ENCODE results near the gene KPNB1. TPM values are rescaled to one million over a fixed set of nuclear protein-coding genes. Genes with fewer than 3 reads are reported as not detected.
A peak's percentile ranks its signal among the peaks of the same experiment; 100 is the strongest.

KPNB1 gene
- total RNA-seq, 1 experiment from 2014 or later: 967 TPM

GRCh38 chr17:47611372-47612350 is 38.1 kb upstream of the KPNB1 start:
- Histone ChIP-seq H3K36me3 (ENCODE audit: control insufficient read depth, insufficient read depth, low read length) (0 out of 2 replicates have a peak, but pooled peaks cover 1% of the 10 kb centered on the region), H3K4me3 (ENCODE audit: low read depth, low read length) (no peak overlapping the region), H3K9me3 (no peaks in the 10 kb centered on the region), H3K4me1 (peaks cover 13% of the 10 kb centered on the region), H3K27me3 (replicated peaks; ENCODE audit: control insufficient read depth, insufficient read depth, low read length) (no peaks in the 10 kb centered on the region)
- POLR2A ChIA-PET: no interaction called here
- Mint-ChIP-seq H3K4me1 (ENCODE audit: low read depth, unreplicated experiment) (peaks cover 6% of the 10 kb centered on the region), H3K27me3 (ENCODE audit: insufficient read depth, unreplicated experiment) (no peaks in the 10 kb centered on the region), H3K36me3 (ENCODE audit: insufficient read depth, unreplicated experiment) (peaks cover 52% of the 10 kb centered on the region), H3K9me3 (ENCODE audit: unreplicated experiment) (no peaks in the 10 kb centered on the region), H3K27ac (ENCODE audit: unreplicated experiment) (peak overlapping the region; percentile 15), H3K4me3 (ENCODE audit: unreplicated experiment) (no peak overlapping the region)
- DNase-seq: peak in 1 of 2 experiments; percentile 43
- BruUV-seq (replicated peaks): no TSS peak
- no peak for TF ChIP-seq CTCF (IDR thresholded peaks at IDR 0.05; ENCODE audit: insufficient read depth in 1 of 2, low read depth in 1 of 2, low read length in 1 of 2, severe bottlenecking in 1 of 2, unreplicated experiment in 1 of 2)
- intact Hi-C loops (cut with micrococcal nuclease; ENCODE audit: unreplicated experiment): loop anchor here (10.0 kb wide), 1 partner anchor 117 kb away; no protein-coding TSS in a partner anchor
- CTCF ChIA-PET: interaction anchor here (0.6 to 1.0 kb wide), 2 partner anchors 9 to 10 kb away, joined by 3 to 5 read pairs; no protein-coding TSS in a partner anchor

GRCh38 chr17:47615766-47616424 is 33.8 kb upstream of the KPNB1 start:
- BruUV-seq (replicated peaks): no TSS peak
- Mint-ChIP-seq H3K36me3 (ENCODE audit: insufficient read depth, unreplicated experiment) (peaks cover 66% of the 10 kb centered on the region), H3K27ac (ENCODE audit: unreplicated experiment) (no peak overlapping the region), H3K4me1 (ENCODE audit: low read depth, unreplicated experiment) (peaks cover 16% of the 10 kb centered on the region), H3K9me3 (ENCODE audit: unreplicated experiment) (no peaks in the 10 kb centered on the region), H3K4me3 (ENCODE audit: unreplicated experiment) (no peak overlapping the region), H3K27me3 (ENCODE audit: insufficient read depth, unreplicated experiment) (no peaks in the 10 kb centered on the region)
- Histone ChIP-seq H3K4me1 (peaks cover 13% of the 10 kb centered on the region), H3K4me3 (ENCODE audit: low read depth, low read length) (no peak overlapping the region), H3K9me3 (no peaks in the 10 kb centered on the region), H3K36me3 (ENCODE audit: control insufficient read depth, insufficient read depth, low read length) (no peaks in the 10 kb centered on the region), H3K27me3 (replicated peaks; ENCODE audit: control insufficient read depth, insufficient read depth, low read length) (no peaks in the 10 kb centered on the region)
- ChIA-PET CTCF (interaction anchor here (0.5 to 1.6 kb wide), 11 partner anchors 8 to 116 kb away, joined by 3 to 16 read pairs (median 5); partner anchors contain the start of gene KPNB1), POLR2A (interaction anchor here (0.6 kb wide), 1 partner anchor 34 kb away, joined by 3 read pairs; the partner anchor contains the start of gene KPNB1)
- intact Hi-C loops (cut with micrococcal nuclease; ENCODE audit: unreplicated experiment): loop anchor here (10.0 kb wide), 1 partner anchor 121 kb away; no protein-coding TSS in a partner anchor
- DNase-seq: peak in 1 of 2 experiments; percentile 70
- TF ChIP-seq CTCF (IDR thresholded peaks at IDR 0.05; ENCODE audit: insufficient read depth in 1 of 2, low read depth in 1 of 2, low read length in 1 of 2, severe bottlenecking in 1 of 2, unreplicated experiment in 1 of 2): peak; percentile 79 to 97

GRCh38 chr17:47618410-47618809 is 31.3 kb upstream of the KPNB1 start:
- no peak overlapping the region for H3K4me3 ChIP-seq (ENCODE audit: low read depth, low read length)
- no peaks in the 10 kb centered on the region for H3K9me3 ChIP-seq
- no TSS peak for BruUV-seq (replicated peaks)
- Mint-ChIP-seq H3K27me3 (ENCODE audit: insufficient read depth, unreplicated experiment) (no peaks in the 10 kb centered on the region), H3K9me3 (ENCODE audit: unreplicated experiment) (no peaks in the 10 kb centered on the region), H3K4me1 (ENCODE audit: low read depth, unreplicated experiment) (peaks cover 32% of the 10 kb centered on the region), H3K27ac (ENCODE audit: unreplicated experiment) (no peak overlapping the region), H3K4me3 (ENCODE audit: unreplicated experiment) (no peak overlapping the region), H3K36me3 (ENCODE audit: insufficient read depth, unreplicated experiment) (peaks cover 85% of the 10 kb centered on the region)
- TF ChIP-seq CTCF (IDR thresholded peaks at IDR 0.05; ENCODE audit: insufficient read depth in 1 of 2, low read depth in 1 of 2, low read length in 1 of 2, severe bottlenecking in 1 of 2, unreplicated experiment in 1 of 2): peak; percentile 77 to 78
- no peaks in the 10 kb centered on the region for H3K27me3 ChIP-seq (replicated peaks; ENCODE audit: control insufficient read depth, insufficient read depth, low read length)
- H3K4me1 ChIP-seq: peaks cover 16% of the 10 kb centered on the region
- DNase-seq: peak in 1 of 2 experiments; percentile 62
- POLR2A ChIA-PET: interaction anchor here (1.0 to 1.4 kb wide), 2 partner anchors 31 to 32 kb away, joined by 5 to 6 read pairs; partner anchors contain the start of gene KPNB1
- intact Hi-C loops (cut with micrococcal nuclease; ENCODE audit: unreplicated experiment): loop anchor here (2.0 to 10.0 kb wide), 2 partner anchors 30 to 124 kb away; partner anchors contain the start of gene KPNB1
- H3K36me3 ChIP-seq (ENCODE audit: control insufficient read depth, insufficient read depth, low read length): no peaks in the 10 kb centered on the region
- CTCF ChIA-PET: interaction anchor here (0.6 to 1.8 kb wide), 12 partner anchors 9 to 515 kb away, joined by 3 to 24 read pairs (median 3); partner anchors contain the start of gene KPNB1
